Measurements from ENCODE around the gene ADAMTS7.
"Not testable (repeated sequence)": the region's sequence is repeated elsewhere in the genome, so short reads cannot be mapped to it uniquely, and the experiment has no call there.

ADAMTS7 gene

GRCh38 chr15:78828920-78829319, 17.7 kb upstream of the ADAMTS7 start:
- no peak for DNase-seq

- no peak for DNase-seq
Observed at GRCh38 chr15:78822514-78822913, 11.2 kb upstream of the ADAMTS7 start.

- no peak for DNase-seq
Observed at GRCh38 chr15:78811825-78812183, 540 bp upstream of the ADAMTS7 start.

- no peak for DNase-seq
Observed at GRCh38 chr15:78810362-78811123, 721 bp downstream of the ADAMTS7 start.

GRCh38 chr15:78810003-78810361, 1.3 kb downstream of the ADAMTS7 start:
- no peak for DNase-seq

- peak in 1 of 2 donors; percentile 19 for DNase-seq
Observed at GRCh38 chr15:78808550-78808949, 2.7 kb downstream of the ADAMTS7 start.

- DNase-seq = no peak
Observed at GRCh38 chr15:78807359-78807758, 3.9 kb downstream of the ADAMTS7 start.

- DNase-seq = no peak
Observed at GRCh38 chr15:78804391-78804792, 6.9 kb downstream of the ADAMTS7 start.

GRCh38 chr15:78800806-78801205, 10.5 kb downstream of the ADAMTS7 start:
- no peak for DNase-seq

- DNase-seq = no peak
Observed at GRCh38 chr15:78800189-78800588, 11.1 kb downstream of the ADAMTS7 start.

- not testable (repeated sequence) for DNase-seq
Observed at GRCh38 chr15:78799102-78799501, 12.2 kb downstream of the ADAMTS7 start.

GRCh38 chr15:78798355-78798754, 12.9 kb downstream of the ADAMTS7 start:
- DNase-seq = not testable (repeated sequence)

- no peak for DNase-seq
Observed at GRCh38 chr15:78797951-78798350, 13.3 kb downstream of the ADAMTS7 start.

- no peak for DNase-seq
Observed at GRCh38 chr15:78796510-78796909, 14.8 kb downstream of the ADAMTS7 start.

- no peak for DNase-seq
Observed at GRCh38 chr15:78795043-78795442, 16.2 kb downstream of the ADAMTS7 start.

- DNase-seq = not testable (repeated sequence)
Observed at GRCh38 chr15:78794446-78794845, 16.8 kb downstream of the ADAMTS7 start.

GRCh38 chr15:78791357-78791756, 19.9 kb downstream of the ADAMTS7 start:
- no peak for DNase-seq

GRCh38 chr15:78790027-78790426, 21.2 kb downstream of the ADAMTS7 start:
- peak in 1 of 2 donors; percentile 19 for DNase-seq

GRCh38 chr15:78789615-78790014, 21.6 kb downstream of the ADAMTS7 start:
- no peak for DNase-seq

GRCh38 chr15:78788016-78788660, 23.1 kb downstream of the ADAMTS7 start:
- DNase-seq = no peak

GRCh38 chr15:78782402-78782801, 28.9 kb downstream of the ADAMTS7 start:
- not testable (repeated sequence) for DNase-seq

GRCh38 chr15:78781381-78781780, 29.9 kb downstream of the ADAMTS7 start:
- DNase-seq = not testable (repeated sequence)

- DNase-seq = not testable (repeated sequence)
Observed at GRCh38 chr15:78779975-78780374, 31.3 kb downstream of the ADAMTS7 start.

GRCh38 chr15:78779176-78779785, 32.0 kb downstream of the ADAMTS7 start:
- DNase-seq = not testable (repeated sequence)

Data from stimulated activated CD4-positive, alpha-beta T cell treated with anti-CD3 and anti-CD28 coated beads, Interleukin-2, amount 100 ng/mL, for 48 hours (primary cell).